Measurements from ENCODE around the gene TBC1D9. TPM values are rescaled to one million over a fixed set of nuclear protein-coding genes. Genes with fewer than 3 reads are reported as not detected.
A peak's percentile ranks its signal among the peaks of the same experiment; 100 is the strongest.

TBC1D9 gene
- total and polyA plus RNA-seq, 2 of the 13 experiments (the other 11 are each of a cell fraction or from before 2014, with no cell fraction given): 11.9 to 12.2 TPM

GRCh38 chr4:140756319-140757231, at the start of gene TBC1D9 (continued):
- TF ChIP-seq MYPOP (CRISPR knock-in tag; IDR thresholded peaks at IDR 0.05) (peak; percentile 84), RFX1 (IDR thresholded peaks at IDR 0.05) (no peak), CERS6 (CRISPR knock-in tag; IDR thresholded peaks at IDR 0.05) (no peak), GTF3A (CRISPR knock-in tag; conservative IDR thresholded peaks at IDR 0.05) (0 out of 2 replicates have a peak, but pooled peaks have one; percentile 73), FOXK2 (IDR thresholded peaks at IDR 0.05) (no peak), SP140L (CRISPR knock-in tag; IDR thresholded peaks at IDR 0.05; ENCODE audit: borderline replicate concordance) (no peak), HMG20B (CRISPR knock-in tag; conservative IDR thresholded peaks at IDR 0.05) (0 out of 2 replicates have a peak, but pooled peaks have one; percentile 21), TCF7 (IDR thresholded peaks at IDR 0.05; ENCODE audit: low read depth) (no peak), FOXK1 (CRISPR knock-in tag; IDR thresholded peaks at IDR 0.05; ENCODE audit: borderline replicate concordance, low read depth) (peak; percentile 53; the same call in 1 of the 2 replicates), ZNF646 (CRISPR knock-in tag; IDR thresholded peaks at IDR 0.05) (peak; percentile 69; the same call in 1 of the 2 replicates), IKZF4 (CRISPR knock-in tag; IDR thresholded peaks at IDR 0.05; ENCODE audit: borderline replicate concordance, low read depth, not compliant biosample characterization) (peak; percentile 44), HHEX (CRISPR knock-in tag; IDR thresholded peaks at IDR 0.05) (no peak), ZC3H4 (CRISPR knock-in tag; IDR thresholded peaks at IDR 0.05; ENCODE audit: borderline replicate concordance) (no peak), BCL6 (CRISPR knock-in tag; IDR thresholded peaks at IDR 0.05) (peak; percentile 58), ASH2L (IDR thresholded peaks at IDR 0.05; ENCODE audit: insufficient read length, low read depth, low read length) (peak; percentile 68), PHF5A (CRISPR knock-in tag; IDR thresholded peaks at IDR 0.05; ENCODE audit: low read depth, unreplicated experiment) (no peak), GATA4 (IDR thresholded peaks at IDR 0.05; ENCODE audit: borderline replicate concordance, low read depth) (no peak), PRMT3 (CRISPR knock-in tag; IDR thresholded peaks at IDR 0.05; ENCODE audit: borderline replicate concordance, low read depth) (no peak)

All from HepG2 (cell line).